WI38 (cell line): ENCODE measurements around the gene SUPT6H.
"Not testable (repeated sequence)": the region's sequence is repeated elsewhere in the genome, so short reads cannot be mapped to it uniquely, and the experiment has no call there.

Source experiments
- H3K4me3 ChIP-seq: 2 replicates; pipeline ENCODE4 v1.5.1; 2011; ENCODE audit warnings: low read depth, mild to moderate bottlenecking, control low read depth, low read length
- CTCF ChIP-seq: IDR thresholded peaks from 2 replicates; pipeline ENCODE4 v1.5.1; 2012; ENCODE audit warnings: low read depth, mild to moderate bottlenecking, control low read depth, low read length

The SUPT6H gene

GRCh38 chr17:28648698-28649097 is 13.3 kb upstream of the SUPT6H start:
- TF ChIP-seq CTCF, result no peak
- H3K4me3 ChIP-seq, result no peak overlapping the region

GRCh38 chr17:28655160-28655559 is 6.8 kb upstream of the SUPT6H start:
- no peak for TF ChIP-seq CTCF
- no peak overlapping the region for H3K4me3 ChIP-seq

GRCh38 chr17:28657756-28658155 is 4.2 kb upstream of the SUPT6H start:
- no peak for TF ChIP-seq CTCF

GRCh38 chr17:28658342-28658741 is 3.7 kb upstream of the SUPT6H start:
- H3K4me3 ChIP-seq, result not testable (repeated sequence)

More at GRCh38 chr17:28657756-28658155, 4.2 kb upstream of the SUPT6H start:
- no peak overlapping the region for H3K4me3 ChIP-seq

- H3K4me3 ChIP-seq, result not testable (repeated sequence)
These were observed 3.1 kb upstream of the SUPT6H start for GRCh38 chr17:28658766-28659496.

- not testable (repeated sequence) for H3K4me3 ChIP-seq
These were observed 2.5 kb upstream of the SUPT6H start for GRCh38 chr17:28659497-28659881.

- no peak for TF ChIP-seq CTCF
- H3K4me3 ChIP-seq, result peak overlapping the region; percentile 82
These were observed 473 bp downstream of the SUPT6H start for GRCh38 chr17:28662527-28662829.

GRCh38 chr17:28663723-28664122 is 1.7 kb downstream of the SUPT6H start:
- no peak overlapping the region; the same call in 1 of the 2 replicates for H3K4me3 ChIP-seq
- no peak for TF ChIP-seq CTCF

- H3K4me3 ChIP-seq, result no peak overlapping the region
- no peak for TF ChIP-seq CTCF
These were observed 4.0 kb downstream of the SUPT6H start for GRCh38 chr17:28665994-28666393.
